GM19099 (cell line): ENCODE data around the gene FTO.

ENCODE experiments used
- POLR2A ChIP-seq: IDR thresholded peaks from 3 replicates; pipeline ENCODE4 v1.6.1; 2011; ENCODE audit warnings: low read depth; ENCODE audit not compliant: insufficient read length; ENCODE audit errors: extremely low read depth

Gene FTO

GRCh38 chr16:53946746-53947386 is 242.9 kb downstream of the FTO start:
- no peak for TF ChIP-seq POLR2A

DNA sequence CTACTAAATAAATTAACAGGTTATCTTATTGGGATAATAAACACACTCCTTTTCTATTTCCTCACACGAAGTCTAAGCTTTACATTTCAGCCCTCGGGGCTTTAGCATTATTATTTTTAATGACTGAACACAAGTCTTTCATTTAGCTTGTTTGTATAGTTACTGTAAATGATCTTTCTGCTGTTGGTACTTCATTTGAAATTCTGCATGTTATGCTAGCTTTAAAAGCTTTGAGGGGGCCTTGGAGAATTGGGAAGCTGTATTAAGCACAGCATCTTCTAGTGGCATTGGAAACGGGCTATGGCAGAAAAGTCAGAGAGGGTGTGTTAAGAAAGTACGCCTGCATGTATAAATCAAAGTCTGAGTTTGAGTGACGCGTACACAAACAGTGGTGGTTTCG is 243.7 kb downstream of the FTO start:
- TF ChIP-seq POLR2A: no peak

DNA sequence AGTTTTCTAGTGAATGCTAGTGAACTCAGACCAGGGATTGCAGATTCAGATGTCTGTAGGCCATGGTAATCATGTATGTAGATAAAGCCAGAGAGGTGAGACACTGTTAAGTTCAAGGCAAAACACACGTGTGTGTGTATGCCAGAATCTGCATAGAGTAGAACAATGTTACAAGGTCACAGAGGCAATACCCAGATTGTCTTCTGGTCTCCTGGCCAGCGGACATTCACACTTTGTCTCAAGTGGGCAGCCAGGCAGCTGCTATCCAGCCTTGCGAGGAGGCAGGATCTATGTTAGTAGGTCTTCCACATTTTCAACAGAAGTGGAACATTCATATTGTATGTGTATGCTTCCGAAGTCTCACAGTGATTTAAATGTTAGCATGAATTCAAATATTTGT is 244.4 kb downstream of the FTO start:
- TF ChIP-seq POLR2A: no peak

DNA sequence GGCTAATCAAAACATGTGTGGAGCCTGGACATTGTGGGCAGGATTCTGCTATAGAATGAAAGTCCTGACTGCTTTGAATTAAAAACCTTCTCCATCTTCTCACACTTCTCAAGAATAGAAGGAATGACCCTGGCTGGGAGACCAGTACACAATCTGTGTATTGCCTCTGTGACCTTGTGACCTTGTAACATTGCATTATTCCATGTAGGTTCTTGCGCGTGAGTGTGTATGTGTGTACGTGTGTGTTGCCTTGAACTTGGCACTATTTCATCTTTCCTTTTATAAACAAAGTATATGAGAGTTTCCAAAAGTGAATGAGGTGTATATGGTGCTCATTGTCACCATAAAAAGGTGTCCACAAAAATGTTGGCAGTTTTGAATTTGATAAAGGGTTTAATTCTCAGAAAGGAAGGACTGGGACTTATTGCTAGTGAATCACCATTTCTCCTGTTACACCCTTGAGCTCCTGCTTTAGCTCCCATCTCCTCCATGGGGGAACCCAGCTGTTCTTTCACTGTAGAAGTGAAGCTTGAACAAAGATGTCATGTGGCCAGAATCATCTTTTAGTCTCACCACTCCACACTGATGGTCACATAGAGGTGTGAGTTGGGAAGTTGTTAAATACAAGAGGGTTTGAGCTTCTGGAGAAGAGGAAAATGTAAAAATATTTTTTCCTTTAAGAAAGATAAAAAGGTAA is 244.9 kb downstream of the FTO start:
- no peak for TF ChIP-seq POLR2A

GRCh38 chr16:53949715-53950410 is 245.9 kb downstream of the FTO start:
- no peak for TF ChIP-seq POLR2A

DNA sequence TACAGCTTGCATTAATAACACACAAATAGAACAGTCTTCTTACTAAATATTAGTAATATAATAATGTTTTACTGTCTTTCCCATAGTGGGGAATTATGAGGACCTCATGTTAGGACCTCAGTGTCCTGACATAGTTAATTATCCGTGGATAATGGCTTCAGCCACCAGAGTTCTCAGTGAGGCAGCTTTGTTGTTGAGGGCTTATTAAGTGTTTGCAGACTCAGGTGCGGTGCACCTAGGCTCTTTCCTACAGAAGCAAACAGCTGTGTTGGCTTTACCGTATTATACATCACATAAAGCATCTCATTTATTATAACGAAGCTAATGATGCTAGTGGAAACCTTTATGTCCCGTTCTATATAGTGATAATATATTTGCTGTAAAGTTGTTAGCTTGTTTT is 246.7 kb downstream of the FTO start:
- TF ChIP-seq POLR2A: no peak

DNA sequence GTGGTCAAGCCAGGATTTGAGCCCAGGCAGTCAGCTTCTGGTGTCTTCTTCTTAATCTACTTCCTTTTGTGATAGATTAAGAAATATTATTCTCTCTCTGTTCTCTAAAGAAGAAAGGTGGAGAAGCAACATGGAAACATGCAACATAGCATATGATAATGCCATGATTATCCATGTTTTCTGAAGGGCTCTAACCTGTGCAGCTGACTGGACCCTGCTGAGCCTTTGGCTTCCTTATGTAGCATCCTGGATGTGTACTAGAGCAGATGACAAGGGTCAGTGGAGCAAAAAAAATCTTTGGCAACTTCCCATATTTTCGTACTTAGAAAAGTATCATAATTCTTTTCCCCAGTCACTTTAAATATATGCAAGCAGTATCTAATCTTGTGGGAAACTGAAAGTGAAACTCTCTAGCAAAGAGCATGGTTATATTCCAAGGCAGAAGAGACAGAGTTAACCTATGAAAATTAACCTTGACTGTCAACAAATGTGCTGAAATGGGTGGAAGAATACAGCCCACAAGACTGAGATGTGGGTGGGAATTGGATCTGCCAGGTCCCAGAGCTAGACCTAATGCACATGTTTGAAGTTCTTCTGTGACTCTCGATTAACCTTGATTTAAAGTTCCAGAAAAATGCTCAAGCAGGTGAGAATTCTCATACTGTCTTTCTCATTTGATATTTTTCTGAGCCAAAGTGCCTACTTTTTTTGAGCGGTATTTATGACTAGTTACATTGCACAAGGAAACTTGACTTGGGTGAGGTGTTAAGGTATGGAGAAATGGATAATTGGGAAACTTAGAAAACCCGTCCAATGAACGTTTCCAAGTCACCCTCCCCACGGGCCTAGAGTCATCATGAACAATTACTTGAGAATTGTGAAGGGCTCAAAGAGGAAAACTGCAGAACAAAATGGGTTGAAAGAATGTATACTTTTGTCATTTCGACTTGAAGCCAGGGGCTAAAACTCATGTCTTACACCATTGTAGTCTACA is 248.6 kb downstream of the FTO start:
- no peak for TF ChIP-seq POLR2A

DNA sequence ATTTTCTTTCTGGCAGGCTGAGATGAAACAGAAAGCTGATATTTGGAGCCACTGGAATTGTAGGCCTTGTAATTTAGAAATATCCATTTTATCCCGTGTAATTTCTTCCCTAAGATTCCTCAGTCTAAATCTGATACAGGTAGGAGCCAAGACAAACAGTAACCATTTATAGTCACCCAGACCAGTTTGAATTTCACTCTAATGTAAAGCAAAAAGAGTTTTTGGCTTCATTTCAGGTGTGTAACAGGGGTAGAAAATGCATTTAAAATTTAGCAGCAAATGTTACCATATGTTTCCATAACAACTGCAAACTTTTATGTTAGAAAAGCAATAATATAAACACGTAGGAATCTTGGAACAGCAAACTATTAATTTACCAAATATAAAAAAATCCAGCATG is 249.4 kb downstream of the FTO start:
- TF ChIP-seq POLR2A: no peak

DNA sequence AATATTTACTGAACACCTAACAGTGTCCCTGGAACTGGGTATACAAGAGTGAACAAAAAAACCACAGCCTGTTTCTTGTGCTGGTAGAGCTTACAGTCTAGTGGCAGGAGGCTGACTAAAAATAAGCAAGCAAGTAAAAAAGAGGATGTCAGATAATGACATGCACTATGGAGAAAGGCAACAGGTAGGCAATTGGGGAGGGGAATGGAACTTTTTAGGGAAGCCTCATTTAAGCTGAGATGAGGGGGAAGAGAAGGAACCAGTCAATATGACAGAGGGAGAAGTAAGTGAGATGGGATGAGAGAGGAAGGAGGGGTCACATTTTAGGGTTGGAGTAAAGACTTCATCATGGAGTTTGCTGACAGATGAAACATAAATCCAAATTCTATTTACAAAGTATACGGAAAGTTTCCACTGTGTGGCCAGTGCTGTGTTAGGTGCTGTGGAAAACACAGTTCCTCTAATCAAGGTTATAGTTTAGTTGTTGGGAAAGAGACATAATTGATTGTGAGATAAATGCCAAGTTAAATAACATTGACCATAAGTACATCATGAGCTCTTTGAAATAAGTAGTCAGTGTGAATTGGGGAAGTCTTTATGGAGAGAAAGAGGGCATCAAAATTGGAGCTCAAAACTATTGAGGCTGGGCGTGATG is 251.4 kb downstream of the FTO start:
- TF ChIP-seq POLR2A: no peak

DNA sequence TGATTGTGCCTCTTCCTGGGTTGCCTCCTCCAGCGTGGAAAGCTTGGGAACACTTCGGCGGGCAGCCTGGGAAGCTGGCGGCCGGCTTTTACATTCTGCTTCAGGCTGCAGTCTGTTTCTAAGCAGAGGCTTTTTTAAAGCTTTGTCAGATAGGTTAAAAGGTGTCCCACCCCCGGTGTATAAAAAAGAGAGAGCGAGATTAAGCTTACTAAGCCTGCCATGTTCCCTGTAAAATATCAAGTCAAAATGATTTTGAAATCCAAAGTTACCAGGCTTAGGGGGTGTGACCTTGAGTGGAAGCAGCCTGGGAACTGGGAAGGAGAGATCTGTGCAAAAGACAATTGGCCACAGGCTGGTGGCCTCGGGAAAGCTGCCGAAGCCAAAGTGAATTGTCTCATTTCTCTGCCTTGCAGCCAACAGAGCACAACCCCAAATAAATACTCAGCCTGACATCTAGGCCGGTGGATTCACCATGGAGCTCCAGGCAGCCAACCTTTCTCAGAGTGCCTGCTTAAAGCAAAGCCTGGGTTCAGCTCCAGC is 254.5 kb downstream of the FTO start:
- no peak for TF ChIP-seq POLR2A

DNA sequence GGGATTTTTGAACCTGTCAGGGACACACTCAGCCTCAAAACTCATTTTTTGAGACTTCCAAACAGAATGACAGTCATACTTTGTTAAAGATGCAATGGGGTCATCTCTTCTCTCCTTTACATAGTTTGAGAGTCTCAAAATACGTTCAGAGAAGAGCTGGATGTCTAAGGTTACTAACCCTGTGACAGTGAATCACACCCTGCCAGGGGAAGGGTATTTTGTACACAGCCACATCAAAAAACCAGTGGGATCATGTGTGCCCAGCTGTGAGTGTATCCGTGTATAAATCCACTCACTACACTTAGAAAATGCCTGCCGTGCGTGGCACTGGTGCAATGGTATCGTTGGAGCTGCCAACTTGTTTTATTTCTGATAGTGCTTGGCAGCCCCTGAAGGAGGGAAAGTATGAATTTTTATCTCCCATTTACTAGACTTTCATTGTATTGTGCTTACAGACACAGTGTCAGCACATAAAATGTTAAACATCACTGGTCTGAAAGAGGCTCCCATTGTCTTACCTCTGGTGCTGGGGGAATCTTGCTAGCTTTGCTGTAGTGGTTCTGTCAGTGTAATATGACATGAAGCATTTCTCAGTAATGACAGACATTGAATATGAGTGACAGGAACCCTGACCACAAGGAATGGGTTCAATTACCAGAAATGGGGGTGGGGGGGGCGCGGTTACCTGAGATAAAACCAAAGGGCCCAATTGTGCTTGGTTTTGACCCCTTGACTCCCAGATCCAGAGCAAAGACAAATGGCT is 256.3 kb downstream of the FTO start:
- no peak for TF ChIP-seq POLR2A

- TF ChIP-seq POLR2A: no peak
Observed at GRCh38 chr16:53960954-53961616, 257.1 kb downstream of the FTO start.

DNA sequence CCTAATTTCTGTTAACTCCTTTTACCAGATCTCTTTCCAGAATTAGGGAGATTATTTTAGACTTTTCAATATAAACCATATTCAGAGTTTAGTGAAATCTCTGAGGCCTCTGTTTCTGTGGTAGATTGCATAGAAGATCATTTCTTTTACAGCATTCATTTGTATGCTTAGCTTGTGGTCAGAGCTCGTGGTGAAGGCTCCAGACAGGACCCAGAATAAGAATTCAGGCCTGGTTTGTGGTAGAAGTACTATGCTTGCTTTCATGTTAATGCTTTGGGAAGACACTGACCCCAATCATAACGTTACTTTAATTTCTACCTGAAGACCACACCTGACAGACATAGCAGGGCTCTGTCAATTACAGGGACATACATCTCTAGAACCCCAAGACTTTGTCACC is 258.1 kb downstream of the FTO start:
- TF ChIP-seq POLR2A: no peak

- no peak for TF ChIP-seq POLR2A
Observed at GRCh38 chr16:53964145-53964790, 260.3 kb downstream of the FTO start.
